ENCODE measurements around the gene C2CD3. TPM values are rescaled to one million over a fixed set of nuclear protein-coding genes. Genes with fewer than 3 reads are reported as not detected.

C2CD3 gene
- total and polyA plus RNA-seq, 9 of the 15 experiments (the other 6 are each of a cell fraction or from before 2014, with no cell fraction given), result 4.4 to 20.2 (median 15.4) TPM

DNA sequence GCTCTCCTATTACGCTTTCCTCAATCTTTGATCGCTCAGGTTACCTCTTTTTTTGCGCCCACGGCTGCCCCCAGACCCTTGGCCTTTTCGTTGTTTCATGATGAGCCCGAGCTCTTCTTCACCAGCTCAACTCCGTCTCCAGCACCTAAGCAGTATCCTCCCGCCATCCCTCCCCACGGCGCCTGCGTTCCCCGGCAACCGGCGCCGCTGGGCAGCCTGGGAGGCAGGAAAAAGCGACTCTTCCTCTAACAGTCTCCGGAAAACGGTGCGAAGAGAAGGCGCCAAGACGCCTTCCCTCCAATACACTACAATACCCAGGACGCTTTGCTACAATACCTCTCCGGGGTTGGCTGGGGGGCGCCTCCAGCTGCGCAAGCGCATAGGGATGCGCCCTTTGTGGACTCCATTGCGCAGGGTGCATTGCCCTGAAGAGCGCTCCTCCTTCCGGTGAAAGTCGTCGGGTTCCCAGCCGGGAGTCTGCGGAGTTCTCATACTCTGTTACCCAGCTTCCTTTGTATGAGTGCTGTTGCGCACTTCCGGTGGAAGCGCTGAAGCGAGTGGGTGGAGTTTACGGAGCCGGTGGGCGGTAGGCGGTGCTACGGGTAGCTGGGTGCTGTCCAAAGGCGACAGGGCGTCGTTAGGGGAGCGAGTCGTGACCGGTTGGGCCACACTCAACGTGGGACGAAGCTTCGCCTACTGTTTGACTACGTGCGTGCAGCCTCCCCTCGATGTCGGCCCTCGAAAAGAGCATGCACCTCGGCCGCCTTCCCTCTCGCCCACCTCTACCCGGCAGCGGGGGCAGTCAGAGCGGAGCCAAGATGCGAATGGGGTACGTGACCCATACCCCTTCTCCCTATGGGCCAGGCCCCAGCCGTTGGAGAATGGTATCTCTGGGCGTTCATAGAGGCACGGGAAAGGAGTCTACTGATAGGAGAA, at the start of gene C2CD3, which contains the start of gene PPME1 (continued):
- TF ChIP-seq ZNF263 (CRISPR knock-in tag; IDR thresholded peaks at IDR 0.05; ENCODE audit: borderline replicate concordance), result no peak; the same call in 1 of the 2 replicates
- 0 out of 4 replicates have a peak, but pooled peaks of 1 of the 2 experiments have one; percentile 80 for TF ChIP-seq TEAD1 (CRISPR knock-in tag; IDR thresholded peaks at IDR 0.05)
- peak; percentile 10 for TF ChIP-seq FOS (IDR thresholded peaks at IDR 0.05; ENCODE audit: extremely low read depth, insufficient read length)
- peak; percentile 51; the same call in 1 of the 2 replicates for TF ChIP-seq RB1 (IDR thresholded peaks at IDR 0.05; ENCODE audit: low read depth)

DNA sequence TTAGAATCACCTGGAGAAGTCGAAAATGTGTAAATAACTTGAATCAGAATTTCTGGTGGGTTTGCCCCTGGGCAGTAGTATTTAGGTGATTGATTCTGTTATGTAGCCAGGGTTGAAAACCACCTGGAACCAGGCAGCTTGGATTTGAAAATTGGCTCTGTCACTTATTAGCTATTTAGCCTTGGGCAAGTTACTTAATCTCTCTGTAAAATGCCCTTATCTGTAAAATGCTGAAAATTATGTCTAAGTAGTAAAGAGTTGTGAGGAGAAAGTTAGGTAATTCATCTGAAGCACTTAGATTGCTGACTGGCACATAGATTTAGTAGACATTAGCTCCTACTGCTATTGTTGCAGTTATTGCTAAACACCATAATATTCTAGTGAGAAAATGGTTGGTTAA, 49.6 kb upstream of the C2CD3 start:
- POLR2A ChIA-PET, result interaction anchor here (2.0 kb wide), 1 partner anchor 12 kb away, joined by 5 read pairs; no protein-coding TSS in a partner anchor
- H3K36me3 ChIP-seq (ENCODE audit: control insufficient read depth, insufficient read depth, low read length), result peaks cover 9% of the 10 kb centered on the region; the same call in 2 of the 3 replicates
- CTCF ChIA-PET (ENCODE audit: low intra/inter-chr PET ratio), result no interaction called here
- no peaks in the 10 kb centered on the region for H3K27me3 ChIP-seq (ENCODE audit: control insufficient read depth in 2 of 2, insufficient read depth in 2 of 2, low read length in 2 of 2)
- FAIRE-seq (no peak), DNase-seq (ENCODE audit: extremely low read depth in 1 of 4, low spot score in 3 of 4) (no peak), ATAC-seq (no peak)
- no peak overlapping the region for H3K4me2 ChIP-seq (ENCODE audit: insufficient read depth, low read length)
- no peak overlapping the region for H3K9ac ChIP-seq (ENCODE audit: insufficient read depth in 1 of 2, low read depth in 2 of 2, low read length in 2 of 2)
- H3K4me1 ChIP-seq (replicated peaks in 1 of 2; ENCODE audit: control insufficient read depth in 2 of 2, insufficient read depth in 2 of 2, low read length in 2 of 2), result no peaks in the 10 kb centered on the region
- no peaks in the 10 kb centered on the region for H3K9me3 ChIP-seq (replicated peaks; ENCODE audit: control insufficient read depth, insufficient read depth, low read depth, low read length)
- H4K20me1 ChIP-seq (replicated peaks; ENCODE audit: control insufficient read depth, insufficient read depth, low read length), result no peaks in the 10 kb centered on the region
- H3K4me3 ChIP-seq, result no peak overlapping the region
- H3K9me1 ChIP-seq (ENCODE audit: control insufficient read depth, insufficient read depth, low read length), result no peaks in the 10 kb centered on the region
- H3K27ac ChIP-seq (ENCODE audit: extremely low read depth, low read depth, low read length), result no peak overlapping the region
- no TSS peak for BruUV-seq (replicated peaks)
- 100% methylated on average over 1 of the region's 1 CpG for WGBS (ENCODE audit: insufficient coverage, low coverage, missing lambda C conversion rate)
- in situ Hi-C loops (cut with MboI) (no loop called here), intact Hi-C loops (cut with micrococcal nuclease) (no loop called here)
- H3K79me2 ChIP-seq (ENCODE audit: control insufficient read depth, insufficient read depth, low read length), result no peaks in the 10 kb centered on the region; the same call in 2 of the 3 replicates
- H2AFZ ChIP-seq (ENCODE audit: low read depth, low read length), result no peak overlapping the region
- TF ChIP-seq ESRRB (CRISPR knock-in tag; IDR thresholded peaks at IDR 0.05; ENCODE audit: borderline replicate concordance) (no peak), ZNF668 (CRISPR knock-in tag; IDR thresholded peaks at IDR 0.05) (no peak), POLR3G (IDR thresholded peaks at IDR 0.05; ENCODE audit: extremely low read depth, insufficient read length, insufficient replicate concordance) (no peak), CHD2 (IDR thresholded peaks at IDR 0.05; ENCODE audit: low read depth, low read length) (no peak)
- TF ChIP-seq, protein P1, sequence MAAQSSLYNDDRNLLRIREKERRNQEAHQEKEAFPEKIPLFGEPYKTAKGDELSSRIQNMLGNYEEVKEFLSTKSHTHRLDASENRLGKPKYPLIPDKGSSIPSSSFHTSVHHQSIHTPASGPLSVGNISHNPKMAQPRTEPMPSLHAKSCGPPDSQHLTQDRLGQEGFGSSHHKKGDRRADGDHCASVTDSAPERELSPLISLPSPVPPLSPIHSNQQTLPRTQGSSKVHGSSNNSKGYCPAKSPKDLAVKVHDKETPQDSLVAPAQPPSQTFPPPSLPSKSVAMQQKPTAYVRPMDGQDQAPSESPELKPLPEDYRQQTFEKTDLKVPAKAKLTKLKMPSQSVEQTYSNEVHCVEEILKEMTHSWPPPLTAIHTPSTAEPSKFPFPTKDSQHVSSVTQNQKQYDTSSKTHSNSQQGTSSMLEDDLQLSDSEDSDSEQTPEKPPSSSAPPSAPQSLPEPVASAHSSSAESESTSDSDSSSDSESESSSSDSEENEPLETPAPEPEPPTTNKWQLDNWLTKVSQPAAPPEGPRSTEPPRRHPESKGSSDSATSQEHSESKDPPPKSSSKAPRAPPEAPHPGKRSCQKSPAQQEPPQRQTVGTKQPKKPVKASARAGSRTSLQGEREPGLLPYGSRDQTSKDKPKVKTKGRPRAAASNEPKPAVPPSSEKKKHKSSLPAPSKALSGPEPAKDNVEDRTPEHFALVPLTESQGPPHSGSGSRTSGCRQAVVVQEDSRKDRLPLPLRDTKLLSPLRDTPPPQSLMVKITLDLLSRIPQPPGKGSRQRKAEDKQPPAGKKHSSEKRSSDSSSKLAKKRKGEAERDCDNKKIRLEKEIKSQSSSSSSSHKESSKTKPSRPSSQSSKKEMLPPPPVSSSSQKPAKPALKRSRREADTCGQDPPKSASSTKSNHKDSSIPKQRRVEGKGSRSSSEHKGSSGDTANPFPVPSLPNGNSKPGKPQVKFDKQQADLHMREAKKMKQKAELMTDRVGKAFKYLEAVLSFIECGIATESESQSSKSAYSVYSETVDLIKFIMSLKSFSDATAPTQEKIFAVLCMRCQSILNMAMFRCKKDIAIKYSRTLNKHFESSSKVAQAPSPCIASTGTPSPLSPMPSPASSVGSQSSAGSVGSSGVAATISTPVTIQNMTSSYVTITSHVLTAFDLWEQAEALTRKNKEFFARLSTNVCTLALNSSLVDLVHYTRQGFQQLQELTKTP (IDR thresholded peaks at IDR 0.05; ENCODE audit: low read depth in 1 of 2, partially characterized antibody in 2 of 2), result no peak
- TF ChIP-seq, protein P2, sequence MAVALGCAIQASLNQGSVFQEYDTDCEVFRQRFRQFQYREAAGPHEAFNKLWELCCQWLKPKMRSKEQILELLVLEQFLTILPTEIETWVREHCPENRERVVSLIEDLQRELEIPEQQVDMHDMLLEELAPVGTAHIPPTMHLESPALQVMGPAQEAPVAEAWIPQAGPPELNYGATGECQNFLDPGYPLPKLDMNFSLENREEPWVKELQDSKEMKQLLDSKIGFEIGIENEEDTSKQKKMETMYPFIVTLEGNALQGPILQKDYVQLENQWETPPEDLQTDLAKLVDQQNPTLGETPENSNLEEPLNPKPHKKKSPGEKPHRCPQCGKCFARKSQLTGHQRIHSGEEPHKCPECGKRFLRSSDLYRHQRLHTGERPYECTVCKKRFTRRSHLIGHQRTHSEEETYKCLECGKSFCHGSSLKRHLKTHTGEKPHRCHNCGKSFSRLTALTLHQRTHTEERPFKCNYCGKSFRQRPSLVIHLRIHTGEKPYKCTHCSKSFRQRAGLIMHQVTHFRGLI (CRISPR knock-in tag; IDR thresholded peaks at IDR 0.05), result no peak
- TF ChIP-seq, protein P3, sequence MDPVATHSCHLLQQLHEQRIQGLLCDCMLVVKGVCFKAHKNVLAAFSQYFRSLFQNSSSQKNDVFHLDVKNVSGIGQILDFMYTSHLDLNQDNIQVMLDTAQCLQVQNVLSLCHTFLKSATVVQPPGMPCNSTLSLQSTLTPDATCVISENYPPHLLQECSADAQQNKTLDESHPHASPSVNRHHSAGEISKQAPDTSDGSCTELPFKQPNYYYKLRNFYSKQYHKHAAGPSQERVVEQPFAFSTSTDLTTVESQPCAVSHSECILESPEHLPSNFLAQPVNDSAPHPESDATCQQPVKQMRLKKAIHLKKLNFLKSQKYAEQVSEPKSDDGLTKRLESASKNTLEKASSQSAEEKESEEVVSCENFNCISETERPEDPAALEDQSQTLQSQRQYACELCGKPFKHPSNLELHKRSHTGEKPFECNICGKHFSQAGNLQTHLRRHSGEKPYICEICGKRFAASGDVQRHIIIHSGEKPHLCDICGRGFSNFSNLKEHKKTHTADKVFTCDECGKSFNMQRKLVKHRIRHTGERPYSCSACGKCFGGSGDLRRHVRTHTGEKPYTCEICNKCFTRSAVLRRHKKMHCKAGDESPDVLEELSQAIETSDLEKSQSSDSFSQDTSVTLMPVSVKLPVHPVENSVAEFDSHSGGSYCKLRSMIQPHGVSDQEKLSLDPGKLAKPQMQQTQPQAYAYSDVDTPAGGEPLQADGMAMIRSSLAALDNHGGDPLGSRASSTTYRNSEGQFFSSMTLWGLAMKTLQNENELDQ (CRISPR knock-in tag; IDR thresholded peaks at IDR 0.05; ENCODE audit: borderline replicate concordance), result no peak
